Measurements from ENCODE around the gene KCNMB1. TPM values are rescaled to one million over a fixed set of nuclear protein-coding genes. Genes with fewer than 3 reads are reported as not detected.

Gene KCNMB1
- total and polyA plus RNA-seq, 8 donors, result 0.78 to 5.0 (median 1.3) TPM

DNA sequence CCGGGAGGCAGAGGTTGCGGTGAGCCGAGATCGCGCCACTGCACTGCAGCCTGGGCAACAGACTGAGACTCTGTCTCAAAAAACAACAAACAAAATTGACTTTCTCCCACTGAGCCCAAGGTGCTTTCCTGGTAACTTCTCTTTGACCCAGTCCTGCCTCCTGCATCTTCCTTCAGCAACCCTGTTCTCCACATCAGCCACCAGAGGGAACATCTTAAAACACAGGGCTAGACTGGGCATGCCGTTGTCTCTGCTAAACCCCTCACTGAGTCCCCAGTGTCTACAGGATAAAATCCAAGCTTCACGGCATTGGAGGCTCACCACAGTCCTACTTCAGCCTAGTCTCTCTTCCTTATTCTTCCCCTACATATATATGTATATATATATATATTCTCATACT is 39.8 kb upstream of the KCNMB1 start:
- TF ChIP-seq, protein P1, sequence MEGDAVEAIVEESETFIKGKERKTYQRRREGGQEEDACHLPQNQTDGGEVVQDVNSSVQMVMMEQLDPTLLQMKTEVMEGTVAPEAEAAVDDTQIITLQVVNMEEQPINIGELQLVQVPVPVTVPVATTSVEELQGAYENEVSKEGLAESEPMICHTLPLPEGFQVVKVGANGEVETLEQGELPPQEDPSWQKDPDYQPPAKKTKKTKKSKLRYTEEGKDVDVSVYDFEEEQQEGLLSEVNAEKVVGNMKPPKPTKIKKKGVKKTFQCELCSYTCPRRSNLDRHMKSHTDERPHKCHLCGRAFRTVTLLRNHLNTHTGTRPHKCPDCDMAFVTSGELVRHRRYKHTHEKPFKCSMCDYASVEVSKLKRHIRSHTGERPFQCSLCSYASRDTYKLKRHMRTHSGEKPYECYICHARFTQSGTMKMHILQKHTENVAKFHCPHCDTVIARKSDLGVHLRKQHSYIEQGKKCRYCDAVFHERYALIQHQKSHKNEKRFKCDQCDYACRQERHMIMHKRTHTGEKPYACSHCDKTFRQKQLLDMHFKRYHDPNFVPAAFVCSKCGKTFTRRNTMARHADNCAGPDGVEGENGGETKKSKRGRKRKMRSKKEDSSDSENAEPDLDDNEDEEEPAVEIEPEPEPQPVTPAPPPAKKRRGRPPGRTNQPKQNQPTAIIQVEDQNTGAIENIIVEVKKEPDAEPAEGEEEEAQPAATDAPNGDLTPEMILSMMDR (IDR thresholded peaks at IDR 0.05), result no peak
- intact Hi-C loops (cut with DNase I), result loop anchor here in 1 of 2 donors (10.0 kb wide), 1 partner anchor 154 kb away; no protein-coding TSS in a partner anchor

DNA sequence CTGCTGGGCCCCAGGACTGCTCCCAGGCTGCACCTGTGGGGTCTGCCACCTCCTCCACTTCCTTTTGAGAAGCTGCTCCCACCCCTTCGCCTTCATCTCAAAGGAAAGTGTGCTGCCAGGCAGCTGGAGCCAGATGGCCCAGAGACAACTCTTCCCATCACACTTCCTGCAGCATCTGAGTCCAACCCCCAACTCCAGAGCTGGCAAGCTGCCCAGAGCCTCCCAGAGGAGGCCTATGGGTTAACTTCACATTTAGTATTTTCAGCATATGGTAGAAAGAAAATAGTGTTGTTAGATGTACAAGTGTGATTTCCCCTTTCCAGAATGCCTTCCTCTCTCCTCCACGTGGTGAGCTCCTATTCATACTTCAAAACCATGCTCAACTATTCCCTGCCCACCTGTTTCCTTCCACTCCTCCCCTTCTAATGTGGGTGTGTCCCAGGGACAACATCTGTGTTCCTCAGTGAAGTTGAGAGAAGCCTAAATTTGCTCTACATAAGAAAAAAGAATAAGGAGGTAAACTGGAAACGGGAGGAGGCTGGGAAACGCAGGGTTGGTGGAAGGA is 38.6 kb upstream of the KCNMB1 start:
- DNase-seq (peak in 2 of 4 donors; percentile 87 to 93), ATAC-seq (no peak)
- Histone ChIP-seq H3K4me1 (no peaks in the 10 kb centered on the region), H3K27ac (no peak overlapping the region), H3K4me3 (no peak overlapping the region), H3K36me3 (no peaks in the 10 kb centered on the region), H3K9me3 (peaks cover 0 to 4% of the 10 kb centered on the region in 2 donors), H3K27me3 (no peaks in the 10 kb centered on the region)
- TF ChIP-seq, protein P1 (IDR thresholded peaks at IDR 0.05), result no peak
- intact Hi-C loops (cut with DNase I), result loop anchor here in 1 of 2 donors (10.0 kb wide), 1 partner anchor 153 kb away; no protein-coding TSS in a partner anchor

More for the DNA sequence above, 39.8 kb upstream of the KCNMB1 start:
- no peak overlapping the region for H3K27ac ChIP-seq
- H3K36me3 ChIP-seq, result no peaks in the 10 kb centered on the region
- H3K4me1 ChIP-seq, result no peaks in the 10 kb centered on the region
- H3K27me3 ChIP-seq, result no peaks in the 10 kb centered on the region
- DNase-seq, result no peak
- no peak for ATAC-seq
- H3K9me3 ChIP-seq, result peaks cover 0 to 4% of the 10 kb centered on the region in 2 donors
- no peak overlapping the region for H3K4me3 ChIP-seq

- H3K36me3 ChIP-seq, result no peaks in the 10 kb centered on the region
- no peaks in the 10 kb centered on the region for H3K4me1 ChIP-seq
- TF ChIP-seq, protein P1 (IDR thresholded peaks at IDR 0.05), result no peak
- H3K9me3 ChIP-seq, result no peaks in the 10 kb centered on the region
- peaks cover 0 to 8% of the 10 kb centered on the region in 2 donors for H3K27me3 ChIP-seq
- DNase-seq (no peak), ATAC-seq (no peak)
- no peak overlapping the region for H3K27ac ChIP-seq
- H3K4me3 ChIP-seq, result no peak overlapping the region
- intact Hi-C loops (cut with DNase I), result loop anchor here in 1 of 2 donors (10.0 kb wide), 1 partner anchor 152 kb away; no protein-coding TSS in a partner anchor
Observed at GRCh38 chr5:170426786-170427185, 37.6 kb upstream of the KCNMB1 start.

GRCh38 chr5:170426149-170426767 is 37.1 kb upstream of the KCNMB1 start:
- Histone ChIP-seq H3K27me3 (peaks cover 0 to 8% of the 10 kb centered on the region in 2 donors), H3K9me3 (no peaks in the 10 kb centered on the region), H3K4me3 (no peak overlapping the region), H3K4me1 (no peaks in the 10 kb centered on the region), H3K36me3 (no peaks in the 10 kb centered on the region), H3K27ac (no peak overlapping the region)
- intact Hi-C loops (cut with DNase I), result loop anchor here in 1 of 2 donors (10.0 kb wide), 1 partner anchor 151 kb away; no protein-coding TSS in a partner anchor
- ATAC-seq (no peak), DNase-seq (no peak)
- TF ChIP-seq, protein P1 (IDR thresholded peaks at IDR 0.05), result no peak

DNA sequence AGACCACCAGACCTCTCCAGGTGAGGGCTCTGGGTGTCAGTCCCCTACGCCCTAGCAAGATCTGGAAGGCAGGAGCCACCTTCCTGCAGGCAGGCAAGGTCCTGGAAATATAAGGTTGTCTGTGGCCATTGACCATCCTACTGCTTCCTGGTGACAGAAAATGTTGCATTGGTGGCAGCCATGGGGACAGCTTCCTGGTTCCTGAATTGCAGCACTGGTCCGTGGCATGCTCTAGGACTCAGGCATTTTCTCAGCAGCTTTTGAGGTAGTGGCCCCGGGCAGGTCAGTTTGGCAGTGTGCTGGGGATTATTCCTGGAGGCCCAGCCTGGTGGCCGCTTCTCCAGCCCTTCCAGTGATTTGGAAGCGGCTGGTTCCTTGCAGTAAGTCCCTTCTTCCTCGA is 36.6 kb upstream of the KCNMB1 start:
- no peak for ATAC-seq
- Histone ChIP-seq H3K4me1 (peaks cover 0 to 5% of the 10 kb centered on the region in 2 donors), H3K36me3 (no peaks in the 10 kb centered on the region), H3K9me3 (no peaks in the 10 kb centered on the region), H3K27ac (no peak overlapping the region), H3K4me3 (no peak overlapping the region), H3K27me3 (peaks cover 0 to 8% of the 10 kb centered on the region in 2 donors)
- no peak for DNase-seq
- TF ChIP-seq, protein P1 (IDR thresholded peaks at IDR 0.05), result no peak
- intact Hi-C loops (cut with DNase I), result loop anchor here in 1 of 2 donors (10.0 kb wide), 1 partner anchor 151 kb away; no protein-coding TSS in a partner anchor

Data from left lung (tissue), 10 donors.